ENCODE data around the gene CHMP6. TPM values are rescaled to one million over a fixed set of nuclear protein-coding genes. Genes with fewer than 3 reads are reported as not detected.

The CHMP6 gene
- total and polyA plus RNA-seq, 2 donors = 13.1 to 36.2 TPM

GRCh38 chr17:80986816-80987475, 4.7 kb upstream of the CHMP6 start:
- Histone ChIP-seq H3K4me3 (ENCODE audit: low read depth, low read length) (no peak overlapping the region), H3K4me1 (ENCODE audit: insufficient read depth) (no peaks in the 10 kb centered on the region), H3K27ac (ENCODE audit: low read depth) (no peak overlapping the region), H3K36me3 (ENCODE audit: insufficient read depth) (no peaks in the 10 kb centered on the region)
- WGBS = 61% methylated on average over 18 of the region's 18 CpGs
- no peak for DNase-seq (ENCODE audit: extremely low spot score)

DNA sequence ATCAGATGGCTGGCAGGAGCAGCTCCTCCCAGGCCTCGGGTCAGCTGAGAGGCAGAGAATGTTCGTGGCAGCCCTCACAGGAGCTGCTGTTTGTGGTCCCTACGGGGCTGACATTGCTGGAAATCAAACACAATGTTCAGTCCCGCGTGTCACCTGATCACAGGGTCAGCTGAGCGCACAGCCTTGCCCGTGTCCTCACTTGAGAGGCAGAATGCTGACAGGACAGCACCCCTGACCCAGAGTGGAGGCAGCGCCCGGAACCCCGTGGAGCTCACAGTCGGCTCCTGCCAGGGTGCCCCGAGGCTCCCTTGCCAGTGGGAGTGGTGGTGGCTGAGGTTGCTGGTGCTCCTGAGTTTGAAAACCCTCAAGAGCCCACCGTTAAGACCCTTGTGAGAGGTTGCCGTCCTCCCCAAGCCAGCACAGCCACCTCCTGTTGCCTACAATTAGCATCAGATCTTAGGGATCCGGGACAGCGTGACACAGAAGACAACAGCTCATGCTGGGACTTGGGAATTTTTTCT, 3.6 kb upstream of the CHMP6 start:
- H3K4me3 ChIP-seq (ENCODE audit: low read depth, low read length) = no peak overlapping the region
- H3K4me1 ChIP-seq (ENCODE audit: insufficient read depth) = no peaks in the 10 kb centered on the region
- no peak overlapping the region for H3K27ac ChIP-seq (ENCODE audit: low read depth)
- DNase-seq (ENCODE audit: extremely low spot score) = no peak
- 73% methylated on average over 16 of the region's 16 CpGs for WGBS
- H3K36me3 ChIP-seq (ENCODE audit: insufficient read depth) = no peaks in the 10 kb centered on the region

DNA sequence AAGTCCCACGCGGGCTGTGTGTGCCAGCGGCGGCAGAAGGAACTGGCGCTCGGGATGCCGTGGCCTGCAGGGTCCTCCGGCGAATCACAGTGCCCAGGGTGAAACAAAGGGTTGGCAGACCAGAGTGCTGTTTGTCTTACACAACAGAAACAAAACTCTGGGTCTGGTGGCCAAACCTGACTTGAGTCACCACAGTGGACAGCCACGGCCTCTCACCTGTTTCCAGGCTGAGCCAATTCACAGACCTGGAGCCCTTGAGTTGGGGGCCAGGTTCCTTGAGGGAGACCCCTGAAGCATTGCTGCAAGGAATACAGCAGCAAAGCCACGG, 2.1 kb upstream of the CHMP6 start:
- no peak overlapping the region for H3K4me3 ChIP-seq (ENCODE audit: low read depth, low read length)
- no peaks in the 10 kb centered on the region for H3K36me3 ChIP-seq (ENCODE audit: insufficient read depth)
- WGBS = 75% methylated on average over 11 of the region's 11 CpGs
- no peak for DNase-seq (ENCODE audit: extremely low spot score)
- H3K4me1 ChIP-seq (ENCODE audit: insufficient read depth) = no peaks in the 10 kb centered on the region
- H3K27ac ChIP-seq (ENCODE audit: low read depth) = no peak overlapping the region

DNA sequence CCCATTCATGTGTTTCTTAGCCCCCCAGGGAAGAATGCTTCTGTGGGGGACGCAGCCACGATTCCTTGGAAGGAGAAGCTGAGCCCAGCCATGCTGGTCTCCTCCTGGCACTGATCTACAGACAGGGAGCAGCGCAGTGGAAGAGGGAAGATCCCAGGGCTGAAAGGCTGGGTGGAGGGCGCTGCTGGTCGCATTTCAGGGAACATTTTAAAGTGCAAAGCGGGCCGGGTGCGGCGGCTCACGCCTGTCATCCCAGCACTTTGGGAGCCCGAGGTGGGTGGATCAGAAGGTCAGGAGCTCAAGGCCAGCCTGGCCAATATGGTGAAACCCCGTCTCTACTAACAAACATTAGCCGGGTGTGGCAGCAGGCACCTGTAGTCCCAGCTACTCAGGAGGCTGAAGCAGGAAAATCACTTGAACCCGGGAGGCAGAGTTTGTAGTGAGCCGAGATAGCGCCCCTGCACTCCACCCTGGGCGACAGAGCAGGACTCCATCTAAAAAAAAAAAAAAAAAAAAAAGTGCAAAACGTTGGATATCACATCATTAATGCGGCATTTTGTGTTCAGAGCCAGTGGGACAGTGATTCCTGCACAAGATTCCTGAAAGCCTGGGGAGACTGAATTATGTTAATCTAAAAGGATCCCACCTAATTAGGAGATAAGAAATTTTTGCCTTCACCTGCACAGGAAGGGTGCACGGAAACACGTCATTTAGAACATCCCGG, 558 bp upstream of the CHMP6 start:
- WGBS = 41% methylated on average over 22 of the region's 22 CpGs
- Histone ChIP-seq H3K27ac (ENCODE audit: low read depth) (no peak overlapping the region), H3K4me1 (ENCODE audit: insufficient read depth) (no peaks in the 10 kb centered on the region), H3K36me3 (ENCODE audit: insufficient read depth) (peaks cover 3% of the 10 kb centered on the region), H3K4me3 (ENCODE audit: low read depth, low read length) (peak overlapping the region; percentile 96)
- no peak for DNase-seq (ENCODE audit: extremely low spot score)

GRCh38 chr17:80992077-80992947, 671 bp downstream of the CHMP6 start:
- WGBS = 3% methylated on average over 90 of the region's 90 CpGs
- peak overlapping the region; percentile 96 for H3K4me3 ChIP-seq (ENCODE audit: low read depth, low read length)
- DNase-seq (ENCODE audit: extremely low spot score) = no peak
- no peak overlapping the region for H3K27ac ChIP-seq (ENCODE audit: low read depth)
- peaks cover 6% of the 10 kb centered on the region for H3K36me3 ChIP-seq (ENCODE audit: insufficient read depth)
- no peaks in the 10 kb centered on the region for H3K4me1 ChIP-seq (ENCODE audit: insufficient read depth)

GRCh38 chr17:80992948-80993624, 1.4 kb downstream of the CHMP6 start:
- WGBS = 62% methylated on average over 18 of the region's 18 CpGs
- H3K4me1 ChIP-seq (ENCODE audit: insufficient read depth) = no peaks in the 10 kb centered on the region
- peaks cover 11% of the 10 kb centered on the region for H3K36me3 ChIP-seq (ENCODE audit: insufficient read depth)
- no peak overlapping the region for H3K4me3 ChIP-seq (ENCODE audit: low read depth, low read length)
- H3K27ac ChIP-seq (ENCODE audit: low read depth) = no peak overlapping the region
- no peak for DNase-seq (ENCODE audit: extremely low spot score)

GRCh38 chr17:80995131-80995530, 3.5 kb downstream of the CHMP6 start:
- no peaks in the 10 kb centered on the region for H3K4me1 ChIP-seq (ENCODE audit: insufficient read depth)
- H3K36me3 ChIP-seq (ENCODE audit: insufficient read depth) = peaks cover 13% of the 10 kb centered on the region
- no peak for DNase-seq (ENCODE audit: extremely low spot score)
- H3K27ac ChIP-seq (ENCODE audit: low read depth) = no peak overlapping the region
- no peak overlapping the region for H3K4me3 ChIP-seq (ENCODE audit: low read depth, low read length)
- WGBS = 92% methylated on average over 13 of the region's 13 CpGs

DNA sequence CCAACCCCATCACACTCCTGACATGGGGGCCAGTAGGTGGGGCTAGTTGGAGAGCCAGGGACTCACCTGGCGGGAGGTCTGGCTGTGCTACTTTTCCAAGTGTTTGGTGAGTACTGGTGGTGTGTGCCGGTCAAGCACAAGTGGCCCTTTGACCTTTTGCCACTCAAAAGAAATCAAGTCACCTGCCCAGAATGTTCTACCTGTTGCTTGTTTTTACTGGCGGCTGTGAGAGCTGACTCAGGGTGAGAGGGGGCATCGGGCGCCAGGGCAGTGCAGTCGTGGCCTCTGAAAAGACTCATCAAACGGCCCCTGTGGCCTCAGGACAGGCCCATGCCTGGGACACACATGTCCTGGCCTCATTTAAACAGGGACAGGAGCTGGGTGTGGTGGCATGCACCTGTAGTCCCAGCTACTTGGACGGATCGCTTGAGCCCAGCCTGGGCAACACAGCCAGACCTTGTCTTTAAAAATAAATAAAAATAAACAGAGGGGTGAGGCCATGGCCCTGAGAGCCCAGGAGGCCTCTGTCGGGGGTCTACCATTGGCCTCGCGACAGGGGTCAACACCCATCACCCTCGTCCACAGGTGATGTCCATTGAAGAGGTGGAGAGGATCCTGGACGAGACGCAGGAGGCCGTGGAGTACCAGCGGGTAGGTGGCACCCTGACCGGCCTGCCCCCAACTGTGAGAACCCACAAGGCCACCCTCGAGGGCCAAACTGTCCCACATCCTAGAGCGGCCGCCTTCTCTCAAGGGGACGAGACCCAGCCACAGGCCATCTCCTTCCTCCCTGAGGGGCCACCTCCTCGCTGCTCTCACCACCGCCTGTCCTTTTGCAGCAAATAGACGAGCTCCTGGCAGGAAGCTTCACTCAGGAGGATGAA, 5.0 kb downstream of the CHMP6 start:
- no peak for DNase-seq (ENCODE audit: extremely low spot score)
- H3K36me3 ChIP-seq (ENCODE audit: insufficient read depth) = peaks cover 13% of the 10 kb centered on the region
- no peak overlapping the region for H3K4me3 ChIP-seq (ENCODE audit: low read depth, low read length)
- H3K27ac ChIP-seq (ENCODE audit: low read depth) = no peak overlapping the region
- H3K4me1 ChIP-seq (ENCODE audit: insufficient read depth) = no peaks in the 10 kb centered on the region
- WGBS = 95% methylated on average over 25 of the region's 25 CpGs

- Histone ChIP-seq H3K36me3 (ENCODE audit: insufficient read depth) (peaks cover 13% of the 10 kb centered on the region), H3K4me3 (ENCODE audit: low read depth, low read length) (no peak overlapping the region), H3K4me1 (ENCODE audit: insufficient read depth) (no peaks in the 10 kb centered on the region), H3K27ac (ENCODE audit: low read depth) (no peak overlapping the region)
- no peak for DNase-seq (ENCODE audit: extremely low spot score)
- WGBS = 92% methylated on average over 32 of the region's 32 CpGs
Observed at GRCh38 chr17:80997424-80998117, 5.9 kb downstream of the CHMP6 start.

DNA sequence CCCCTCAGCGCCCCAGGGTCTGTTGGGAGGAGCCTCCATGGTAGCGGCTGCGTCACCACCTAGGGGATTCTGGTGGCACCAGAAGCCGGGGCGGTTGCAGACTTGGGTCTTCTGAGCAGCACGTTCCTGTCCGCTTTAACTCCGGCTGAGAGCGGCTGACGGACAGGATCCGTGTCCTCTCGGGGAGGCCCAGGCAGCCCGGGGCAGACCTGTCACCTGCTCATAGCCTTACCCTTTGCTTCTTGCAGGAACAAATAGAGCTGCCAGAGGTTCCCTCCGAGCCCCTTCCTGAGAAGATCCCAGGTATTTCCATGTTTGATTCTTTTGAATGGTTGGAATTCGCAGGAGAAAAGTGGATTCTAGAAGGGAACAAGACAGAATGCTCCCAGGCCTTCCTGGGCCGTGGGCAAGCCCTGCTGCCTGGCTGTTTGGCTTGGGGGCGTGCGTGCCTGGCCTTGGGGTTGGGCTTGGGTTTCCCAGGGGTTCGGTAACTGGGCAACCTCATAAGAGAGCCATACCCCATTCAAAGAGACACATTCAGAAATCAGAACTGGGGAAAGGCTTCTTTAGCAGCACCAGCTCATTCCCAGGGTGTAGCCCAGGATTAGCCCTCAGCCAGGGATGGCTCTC, 6.6 kb downstream of the CHMP6 start:
- DNase-seq (ENCODE audit: extremely low spot score) = no peak
- no peaks in the 10 kb centered on the region for H3K4me1 ChIP-seq (ENCODE audit: insufficient read depth)
- H3K36me3 ChIP-seq (ENCODE audit: insufficient read depth) = peaks cover 13% of the 10 kb centered on the region
- H3K4me3 ChIP-seq (ENCODE audit: low read depth, low read length) = no peak overlapping the region
- WGBS = 93% methylated on average over 19 of the region's 19 CpGs
- no peak overlapping the region for H3K27ac ChIP-seq (ENCODE audit: low read depth)

- no peak overlapping the region for H3K27ac ChIP-seq (ENCODE audit: low read depth)
- H3K36me3 ChIP-seq (ENCODE audit: insufficient read depth) = peaks cover 13% of the 10 kb centered on the region
- no peak overlapping the region for H3K4me3 ChIP-seq (ENCODE audit: low read depth, low read length)
- peaks cover 1% of the 10 kb centered on the region for H3K4me1 ChIP-seq (ENCODE audit: insufficient read depth)
- WGBS = 87% methylated on average over 39 of the region's 39 CpGs
- DNase-seq (ENCODE audit: extremely low spot score) = no peak
Observed at GRCh38 chr17:80998748-80999535, 7.3 kb downstream of the CHMP6 start.
